GM21390 (cell line): Measurements from ENCODE around the gene RSRP1.
"Not testable (repeated sequence)": the region's sequence is repeated elsewhere in the genome, so short reads cannot be mapped to it uniquely, and the experiment has no call there.

Experiments used
- ATAC-seq: cut with Tn5 transposase; IDR thresholded peaks from one replicate; pipeline ENCODE4 v1.9.1; 2021; ENCODE audit not compliant: unreplicated experiment

The RSRP1 gene

DNA sequence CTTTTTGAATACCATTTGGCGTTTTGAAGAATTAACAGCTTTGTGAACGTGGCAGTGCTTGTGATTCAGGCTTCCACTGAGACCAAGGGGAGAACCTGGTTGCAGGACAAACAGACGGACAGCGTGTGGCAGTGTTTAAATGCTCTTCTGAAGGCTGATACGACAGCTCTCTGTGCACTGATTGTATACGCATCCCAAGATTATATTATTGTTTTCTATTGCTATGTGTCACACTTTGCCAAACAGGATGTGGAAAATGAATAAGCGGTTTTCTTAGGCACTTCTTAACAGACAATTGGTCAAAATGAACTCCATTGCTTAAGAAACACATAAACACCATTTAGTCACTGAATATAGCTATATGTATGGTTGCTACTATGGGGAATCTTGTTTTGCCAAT is 12.6 kb upstream of the RSRP1 start:
- not testable (repeated sequence) for ATAC-seq

DNA sequence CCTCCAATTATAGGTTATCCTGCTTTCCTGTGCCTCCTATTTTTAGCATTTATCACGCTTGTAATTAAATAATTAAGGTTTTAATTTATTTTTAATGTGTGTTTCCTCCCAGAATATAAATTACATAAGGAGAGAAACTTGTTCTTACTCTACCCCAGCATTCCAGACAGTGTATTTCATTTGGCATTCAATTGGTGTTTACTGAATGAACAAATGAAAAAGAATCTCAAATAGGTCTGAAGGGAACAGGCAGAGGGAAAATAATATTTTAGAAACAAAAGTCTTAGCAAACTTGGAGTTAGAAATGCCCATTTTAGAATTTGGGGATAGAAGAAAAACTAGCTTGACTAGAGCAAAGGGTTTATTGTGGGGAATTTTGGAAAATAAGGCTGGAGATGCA is 9.9 kb upstream of the RSRP1 start:
- ATAC-seq: no peak

DNA sequence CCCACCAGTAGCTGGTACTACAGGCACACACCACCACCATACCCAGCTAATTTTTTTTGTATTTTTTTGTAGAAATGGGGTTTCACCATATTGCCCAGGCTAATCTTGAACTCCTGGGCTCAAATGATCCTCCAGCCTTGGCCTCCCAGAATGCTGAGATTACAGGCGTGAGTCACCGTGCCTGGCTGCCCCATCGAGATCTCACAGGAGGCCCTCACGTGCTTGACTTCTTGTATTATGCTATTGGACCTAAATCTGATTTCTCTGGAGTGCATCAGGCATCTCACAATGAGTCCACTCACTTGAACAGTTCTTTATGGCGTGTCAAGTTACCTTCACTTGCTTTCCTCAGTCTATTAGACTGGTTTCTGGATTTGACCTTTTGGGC is 9.3 kb upstream of the RSRP1 start:
- ATAC-seq: no peak

DNA sequence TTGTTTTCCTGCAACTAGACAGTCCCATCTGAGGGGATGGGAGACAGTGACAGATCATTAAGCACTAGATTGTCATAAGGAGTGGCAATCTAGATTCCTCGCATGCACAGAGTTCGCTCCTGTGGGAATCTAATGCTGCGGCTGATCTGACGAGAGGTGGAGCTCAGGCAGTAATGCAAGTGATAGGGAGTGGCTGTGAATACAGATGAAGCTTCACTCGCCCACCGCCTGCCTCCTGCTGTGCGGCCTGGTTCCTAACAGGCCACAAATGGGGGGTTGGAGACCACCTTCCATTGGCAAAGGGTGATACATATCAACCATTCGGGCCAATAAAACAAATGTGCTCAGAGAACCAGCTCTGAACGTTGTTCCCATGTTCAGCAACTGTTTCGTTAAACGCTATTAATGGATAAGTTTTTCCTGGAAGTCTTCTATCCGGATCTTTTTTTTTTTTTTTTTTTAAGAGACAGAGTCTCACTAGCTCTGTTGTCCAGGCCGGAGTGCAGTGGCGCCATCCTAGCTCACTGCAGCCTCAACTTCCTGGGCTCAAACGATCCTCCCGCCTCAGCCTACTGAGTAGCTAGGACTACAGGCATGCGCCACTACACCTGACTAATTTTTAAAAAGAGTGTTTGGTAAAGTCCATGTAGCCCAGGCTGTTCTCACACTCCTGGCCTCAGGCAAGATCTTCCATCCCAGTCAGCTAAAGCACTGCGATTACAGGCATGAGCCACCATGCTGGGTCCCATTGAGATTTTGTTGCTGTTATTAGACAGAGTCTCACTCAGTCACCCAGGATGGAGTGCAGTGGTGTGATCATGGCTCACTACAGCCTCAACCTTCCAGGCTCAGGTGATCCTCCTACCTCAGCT is 8.7 kb upstream of the RSRP1 start:
- ATAC-seq: no peak

DNA sequence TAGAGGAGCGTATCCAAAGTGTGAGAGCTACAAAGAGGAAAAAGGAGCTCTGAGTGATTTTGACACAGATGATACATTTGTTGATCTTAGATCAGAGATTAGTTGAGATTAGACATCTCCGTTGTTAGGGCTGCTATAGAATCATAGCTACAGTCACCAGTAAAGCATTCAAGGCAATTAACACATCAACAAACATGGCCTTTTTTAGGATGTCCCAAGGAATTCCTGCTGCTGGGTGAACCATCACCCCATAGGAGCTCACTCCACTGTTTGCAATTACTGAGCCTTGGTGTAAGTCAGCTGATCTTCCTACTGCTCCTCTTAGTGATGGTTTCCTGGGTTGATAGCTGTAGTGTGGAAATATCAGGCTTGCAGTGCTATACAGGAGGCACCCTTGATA is 6.7 kb upstream of the RSRP1 start:
- no peak for ATAC-seq

DNA sequence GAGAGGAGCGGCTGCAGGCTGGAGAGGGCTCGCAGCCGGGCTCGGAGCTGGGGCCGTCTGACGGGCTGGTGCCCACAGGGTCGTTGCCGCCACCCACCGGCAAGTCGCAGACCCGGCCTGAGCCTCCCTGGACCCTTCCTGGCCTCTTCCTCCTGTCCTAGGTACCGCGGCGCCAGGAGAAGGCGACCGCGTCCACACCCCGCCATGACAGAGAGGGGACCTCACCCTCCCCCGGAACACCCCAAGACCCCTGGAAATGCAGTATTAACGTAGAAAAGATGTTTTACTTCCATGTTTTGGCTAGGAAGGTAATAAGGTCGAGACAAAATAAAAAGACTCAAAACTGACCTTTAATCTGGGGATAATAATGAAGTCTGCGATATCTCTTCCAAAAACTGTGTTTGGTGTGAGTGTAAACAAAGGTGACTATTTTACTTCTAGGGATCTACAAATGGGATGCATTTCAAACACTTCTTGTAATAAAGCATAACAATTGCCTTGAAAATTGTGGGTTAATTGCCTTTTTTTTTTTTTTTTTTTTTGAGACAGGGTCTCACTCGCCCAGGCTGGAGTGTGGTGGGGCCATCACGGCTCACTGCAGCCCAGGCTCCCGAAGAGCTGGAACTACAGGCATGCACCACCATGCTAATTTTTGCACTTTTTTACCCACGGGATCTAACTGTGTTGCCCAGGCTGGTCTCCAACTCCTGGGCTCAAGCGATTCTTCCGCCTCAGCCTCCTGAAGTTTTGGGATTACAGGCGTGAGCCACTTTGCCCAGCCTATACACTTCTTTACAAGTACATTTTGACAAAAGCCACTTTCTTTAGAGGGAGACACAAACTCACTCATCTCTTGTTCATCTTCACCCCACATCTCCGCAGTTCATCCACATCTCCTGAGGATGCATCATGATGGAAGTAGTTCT is 838 bp upstream of the RSRP1 start:
- ATAC-seq: peak; percentile 49

DNA sequence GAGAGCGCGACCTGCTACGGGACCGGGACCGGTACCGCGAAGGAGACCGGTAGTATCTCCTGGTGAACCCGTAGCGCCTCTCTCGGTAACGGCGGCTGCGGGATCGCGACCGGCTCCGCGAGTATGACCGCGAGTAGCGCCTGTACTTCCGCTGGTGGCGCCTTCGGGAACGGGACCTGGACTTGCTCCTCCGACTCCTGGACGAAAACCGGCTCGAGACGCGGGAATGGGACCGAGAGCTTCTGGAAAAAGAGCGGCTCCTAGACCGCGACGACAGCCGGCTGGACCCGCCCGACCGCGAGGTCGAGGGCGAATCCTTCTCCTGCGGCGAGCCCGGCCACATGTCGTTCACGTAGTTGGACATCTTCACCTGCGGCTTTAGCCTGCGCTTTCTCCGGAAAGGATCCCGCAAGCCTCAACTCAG is 642 bp downstream of the RSRP1 start:
- ATAC-seq: peak; percentile 6

DNA sequence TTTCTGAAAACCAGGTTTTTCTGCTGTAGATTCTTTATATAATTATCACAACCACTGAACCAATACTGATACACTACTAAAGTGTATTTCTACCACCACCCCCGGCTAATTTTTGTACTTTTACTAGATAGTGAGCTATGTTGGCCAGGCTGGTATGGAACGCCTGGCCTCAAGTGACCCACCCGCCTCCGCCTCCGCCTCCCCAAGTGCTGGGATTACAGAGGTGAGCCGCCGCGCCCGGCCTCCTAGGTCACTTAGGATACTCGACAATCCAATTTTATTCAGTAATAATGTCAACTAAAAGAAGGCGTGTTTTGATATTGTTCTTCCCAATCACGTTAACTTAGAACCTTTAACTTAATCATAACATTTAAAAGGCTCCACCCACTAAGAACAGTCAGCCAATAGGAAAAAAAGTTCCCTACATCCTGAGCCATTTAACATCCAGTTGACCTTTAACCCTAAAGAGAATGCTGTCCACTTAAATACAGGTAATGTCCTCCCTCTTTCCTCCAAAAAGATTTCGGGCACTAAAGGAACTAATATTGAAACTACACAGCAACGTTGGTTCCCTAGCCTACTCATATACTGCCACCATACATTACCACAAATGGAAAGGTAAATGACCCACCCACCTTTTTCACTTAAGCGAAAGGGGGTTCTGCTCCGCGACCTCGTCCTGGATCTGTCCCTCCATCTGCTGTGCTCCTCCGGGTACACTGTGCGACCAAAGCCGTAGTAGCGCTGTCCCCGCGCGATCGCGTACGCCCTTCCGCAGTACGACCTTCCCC is 1.2 kb downstream of the RSRP1 start:
- peak; percentile 3 for ATAC-seq

DNA sequence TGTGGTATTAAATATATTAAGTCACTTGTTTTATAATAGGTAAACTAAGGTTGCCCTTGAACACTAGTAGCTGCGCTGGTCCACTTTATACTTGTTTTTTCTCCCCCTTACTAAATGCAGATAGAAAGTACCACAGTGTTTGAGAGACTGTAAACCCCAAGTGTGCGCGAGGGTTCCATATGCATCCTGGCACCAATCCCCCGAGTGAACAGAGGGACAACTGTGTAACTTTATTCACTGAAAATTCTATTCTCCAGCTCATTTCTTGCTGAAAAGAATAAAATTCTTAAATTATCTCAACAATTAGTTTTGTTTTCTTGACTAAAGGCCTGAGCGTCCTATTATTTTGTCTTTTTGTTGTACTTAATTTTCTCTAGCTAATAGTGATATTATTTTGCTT is 1.9 kb downstream of the RSRP1 start:
- ATAC-seq: no peak

DNA sequence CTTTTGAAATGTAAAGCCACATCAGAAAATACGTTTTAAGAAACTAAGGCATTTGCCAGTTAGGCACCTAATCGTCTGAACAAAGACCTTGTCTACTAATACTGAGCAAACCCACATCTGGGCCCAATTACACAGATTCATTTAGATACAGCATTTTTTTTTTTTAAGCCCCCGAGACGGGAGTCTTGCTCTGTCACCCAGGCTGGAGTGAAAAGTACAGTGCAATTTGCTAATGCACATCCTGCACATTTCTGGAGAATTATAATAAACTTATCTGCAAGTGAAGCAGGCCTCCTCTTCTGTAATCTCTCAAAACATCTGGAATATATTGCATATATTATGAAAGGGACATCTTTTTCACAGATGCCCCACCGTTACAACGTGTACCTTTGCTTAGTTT is 3.3 kb downstream of the RSRP1 start:
- no peak for ATAC-seq

DNA sequence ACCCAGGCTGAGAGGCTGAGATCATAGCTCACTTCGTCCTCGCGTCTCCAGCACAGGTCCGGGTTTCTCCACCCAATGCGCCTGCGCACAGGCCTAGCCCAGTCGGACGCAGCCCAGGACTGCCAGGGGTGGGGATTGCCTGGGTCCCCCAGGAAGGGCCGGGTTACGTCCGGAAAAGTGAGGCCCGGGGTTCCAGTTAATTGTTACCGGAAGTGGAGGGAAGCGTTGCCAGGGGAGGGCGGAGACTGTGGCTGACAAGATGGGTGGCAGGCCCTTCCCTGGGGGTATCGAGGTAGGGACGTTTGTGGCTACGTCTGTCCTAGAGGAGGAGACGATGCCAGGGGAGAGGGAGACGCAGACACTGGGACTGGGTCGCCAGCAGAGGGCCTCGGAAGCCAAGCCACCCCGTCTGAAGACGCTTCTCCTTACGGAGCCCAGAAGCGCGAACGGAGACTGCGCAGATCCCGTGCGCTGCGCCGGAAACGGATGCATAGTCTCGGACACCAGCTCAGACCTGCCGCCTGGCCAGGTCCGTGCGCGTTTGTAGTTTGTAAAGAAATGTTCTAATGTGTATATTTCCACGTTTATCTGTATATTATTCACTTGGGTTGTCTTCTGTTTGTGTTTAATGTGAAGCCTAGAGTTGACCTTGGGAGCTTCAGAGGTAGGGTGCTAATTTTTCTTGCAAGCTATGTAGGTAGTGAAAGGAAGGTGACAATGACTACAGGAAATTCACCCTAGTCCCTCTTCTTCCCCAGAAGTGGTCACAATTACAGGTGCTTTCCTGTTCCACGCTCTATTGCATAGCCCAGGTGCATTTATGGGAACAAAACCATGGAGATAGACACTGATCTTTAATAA is 7.3 kb downstream of the RSRP1 start:
- peak; percentile 70 for ATAC-seq

DNA sequence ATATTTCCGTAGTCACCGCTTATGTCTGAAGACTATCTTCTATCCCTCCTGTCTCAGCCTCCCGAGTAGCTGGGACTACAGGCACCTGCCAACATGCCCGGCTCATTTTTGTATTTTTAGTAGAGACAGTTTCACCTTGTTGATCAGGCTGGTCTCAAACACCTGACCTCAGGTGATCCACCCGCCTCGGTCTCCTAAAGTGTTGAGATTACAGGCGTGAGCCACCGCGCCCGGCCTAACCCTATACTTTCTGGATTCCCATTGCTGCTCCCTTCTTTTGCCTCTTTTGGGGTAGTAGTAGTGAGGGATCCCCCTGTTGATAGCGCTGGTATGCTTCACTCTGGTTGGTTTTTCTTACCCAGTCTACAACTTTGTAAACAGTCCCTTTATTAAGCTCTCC is 9.2 kb downstream of the RSRP1 start:
- no peak for ATAC-seq

DNA sequence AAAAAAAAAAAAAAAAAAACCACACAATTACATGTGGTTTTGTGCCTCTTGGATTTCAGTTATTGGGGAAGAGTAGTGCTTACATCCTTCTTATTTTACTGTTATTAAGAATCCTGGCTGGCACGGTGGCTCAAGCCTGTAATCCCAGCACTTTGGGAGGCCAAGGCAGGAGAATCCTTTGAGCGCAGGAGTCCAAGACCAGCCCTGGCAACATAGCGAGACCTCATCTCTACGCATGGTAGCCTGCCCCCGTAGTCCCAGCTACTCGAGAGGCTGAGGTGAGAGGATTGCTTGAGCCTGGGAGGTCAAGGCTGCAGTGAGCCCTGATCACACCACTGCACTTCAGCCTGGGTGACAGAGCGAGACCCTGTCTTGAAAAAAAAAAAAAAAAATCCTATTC is 11.0 kb downstream of the RSRP1 start:
- not testable (repeated sequence) for ATAC-seq

DNA sequence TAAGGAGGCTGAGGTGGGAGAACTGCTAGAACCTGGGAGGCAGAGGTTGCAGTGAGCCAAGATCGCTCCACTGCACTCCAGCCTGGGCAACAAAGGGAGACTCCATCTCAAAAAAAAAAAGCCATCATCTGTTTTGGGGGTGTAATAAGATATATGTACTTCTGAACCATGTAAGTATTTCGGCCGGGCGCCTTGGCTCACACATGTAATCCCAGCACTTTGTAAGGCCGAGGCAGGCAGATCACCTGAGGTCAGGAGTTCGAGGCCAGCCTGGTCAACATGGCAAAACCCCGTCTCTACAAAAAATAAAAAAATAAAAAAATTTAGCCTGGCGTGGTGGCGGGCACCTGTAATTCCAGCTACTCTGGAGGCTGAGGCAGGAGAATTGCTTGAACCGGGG is 11.8 kb downstream of the RSRP1 start:
- ATAC-seq: not testable (repeated sequence)

DNA sequence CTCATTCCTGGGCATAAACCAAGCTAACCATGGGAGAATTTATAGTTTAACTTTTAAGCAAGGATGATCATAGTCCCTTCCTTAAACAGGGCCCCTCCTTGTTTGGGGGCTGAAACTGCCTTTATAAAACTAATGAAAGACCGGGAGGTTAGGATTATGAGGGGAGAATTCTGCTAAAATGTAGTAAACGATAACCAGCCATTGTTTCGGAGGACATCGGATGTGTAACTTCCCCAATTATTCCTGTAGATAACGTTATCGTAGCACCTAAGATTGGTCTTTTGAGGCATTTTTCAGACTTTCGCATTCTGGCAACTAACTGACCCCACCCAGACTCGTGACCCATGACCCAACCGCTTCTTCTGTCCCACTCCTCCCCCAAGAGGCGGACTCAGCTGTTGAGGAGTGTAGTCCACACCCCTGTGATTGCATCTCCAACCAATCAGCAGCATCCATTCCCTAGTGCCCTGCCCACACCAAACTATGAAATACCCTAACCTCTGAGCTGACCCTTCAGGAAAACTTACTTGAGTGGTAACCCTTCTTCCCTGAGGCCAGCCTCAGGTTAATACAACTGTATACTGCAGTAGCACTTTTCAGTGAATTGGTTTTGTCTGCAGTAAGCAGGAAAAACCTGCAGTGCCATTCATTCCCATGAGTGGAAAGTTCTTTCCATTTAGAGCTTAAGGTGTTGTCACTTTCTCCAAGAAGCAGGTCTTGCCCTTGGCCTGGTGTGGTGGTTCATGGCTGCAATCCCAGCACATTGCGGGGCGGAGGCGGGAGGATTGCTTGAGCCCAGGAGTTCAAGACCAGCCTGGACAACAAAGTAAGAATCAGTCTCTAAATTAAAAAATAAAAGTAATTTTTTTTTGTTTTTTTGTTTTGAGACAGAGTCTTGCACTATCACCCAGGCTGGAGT is 14.1 kb downstream of the RSRP1 start:
- peak; percentile 65 for ATAC-seq

DNA sequence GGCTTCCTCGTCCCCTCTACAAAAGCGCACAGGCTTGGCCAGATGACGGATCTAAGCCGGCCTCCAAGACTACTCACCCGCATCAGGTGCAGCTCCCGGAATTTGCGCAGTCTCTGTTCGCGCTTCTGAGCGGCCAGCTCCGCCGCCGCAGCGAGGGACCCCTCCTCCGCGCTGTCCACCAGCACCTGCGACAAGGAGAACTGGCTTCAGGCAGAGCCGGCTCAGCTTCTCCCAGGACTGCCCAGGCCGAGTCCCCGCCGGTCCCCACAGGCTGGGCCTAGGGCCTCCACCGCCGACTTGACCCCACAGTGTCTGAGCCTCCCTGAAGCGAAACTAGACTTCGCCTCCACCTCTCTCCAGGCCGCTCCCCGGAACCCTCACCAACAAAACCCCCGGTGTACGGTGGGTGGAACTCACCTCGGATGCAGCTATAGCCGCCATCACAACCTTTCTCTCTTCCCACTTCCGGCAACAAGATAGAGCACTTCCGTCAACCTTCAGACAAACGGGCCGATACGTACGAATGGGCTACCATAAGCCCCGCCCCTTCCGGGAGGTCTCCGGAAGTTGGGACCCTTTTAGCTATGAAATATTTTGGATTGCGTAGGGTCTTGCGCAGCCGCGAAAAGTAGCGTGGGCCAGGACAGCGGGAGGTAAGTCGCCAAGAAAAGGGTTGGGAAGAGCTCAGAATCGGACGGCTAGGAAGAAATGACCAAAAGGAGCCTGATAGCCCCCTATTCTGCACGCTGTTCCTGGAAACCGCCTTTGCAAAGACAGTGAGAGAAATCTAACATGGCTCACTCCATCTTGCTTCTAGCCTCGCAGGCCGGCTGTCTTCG is 15.0 kb downstream of the RSRP1 start, which contains the start of gene SYF2:
Gene SYF2 (minus strand): TSS at position 476 of the 839 bp plus-strand sequence. CDS start 35 bp downstream, at position 441.
- ATAC-seq: peak; percentile 72

DNA sequence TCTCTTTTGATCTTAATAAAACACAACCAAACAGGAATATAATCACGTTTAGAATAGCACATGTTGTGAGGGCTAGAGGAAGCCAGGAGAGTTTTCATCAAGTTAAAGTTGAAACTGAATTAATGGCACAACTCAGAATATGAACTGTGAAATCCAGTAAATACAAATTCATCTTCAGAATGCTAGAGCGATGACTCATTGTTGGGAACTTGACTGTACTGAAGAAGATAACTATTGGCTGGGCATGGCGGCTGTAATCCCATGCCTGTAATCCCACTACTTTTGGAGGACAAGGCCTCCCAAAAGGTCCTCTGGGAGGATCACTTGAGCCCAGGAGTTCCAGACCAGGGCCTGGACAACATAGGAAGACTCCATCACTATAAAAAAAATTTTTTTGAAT is 23.8 kb downstream of the RSRP1 start:
- ATAC-seq: no peak

DNA sequence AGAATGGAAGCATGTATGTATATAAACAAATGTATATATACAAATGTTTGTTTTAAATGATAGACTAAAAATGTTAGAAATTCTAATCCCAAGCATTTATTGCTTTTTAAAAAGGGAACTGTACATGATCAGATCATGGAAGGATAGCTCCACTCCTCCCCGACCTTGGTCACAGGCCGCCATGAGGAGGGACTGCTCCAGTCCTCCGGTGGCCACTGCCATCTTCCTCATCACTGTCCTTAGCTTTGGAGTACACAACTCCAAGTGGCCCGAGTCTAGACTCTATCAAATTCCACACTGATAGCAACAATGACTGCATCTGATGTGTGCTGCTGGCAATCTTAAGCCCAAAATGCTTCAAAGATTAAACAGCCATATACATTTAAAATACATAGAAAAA is 24.6 kb downstream of the RSRP1 start:
- ATAC-seq: no peak
